HFFc6 (cell line): ENCODE results near the gene MDFIC2. TPM values are rescaled to one million over a fixed set of nuclear protein-coding genes. Genes with fewer than 3 reads are reported as not detected.

Source experiments
- DNase-seq: peaks from one replicate; pipeline ENCODE4 v3.0.0-alpha.2; 2018
- H3K27ac Mint-ChIP-seq: 2 replicates; pipeline ENCODE4 v1.8.0; 2020; ENCODE audit warnings: mild to moderate bottlenecking, mixed read lengths
- H3K27me3 Mint-ChIP-seq: 2 replicates; pipeline ENCODE4 v1.8.0; 2021; ENCODE audit warnings: mild to moderate bottlenecking, moderate library complexity, mixed read lengths; ENCODE audit not compliant: insufficient read depth
- H3K36me3 Mint-ChIP-seq: 2 replicates; pipeline ENCODE4 v1.8.0; 2021; ENCODE audit warnings: low read depth, mixed read lengths
- H3K4me1 Mint-ChIP-seq: 2 replicates; pipeline ENCODE4 v1.8.0; 2020; ENCODE audit warnings: low read depth, mixed read lengths
- H3K4me3 Mint-ChIP-seq: 2 replicates; pipeline ENCODE4 v1.8.0; 2020; ENCODE audit warnings: mild to moderate bottlenecking, moderate library complexity, mixed read lengths
- H3K9me3 Mint-ChIP-seq: 2 replicates; pipeline ENCODE4 v1.8.0; 2020; ENCODE audit warnings: mild to moderate bottlenecking, mixed read lengths
- total RNA-seq, 6 experiments: library from RNA; stranded (reverse); fragmentation: NEBNext Ultra II Directional; extraction: Animal tissue kit (Norgen Biotek cat#: 25700); gene quantifications; 2 replicates in 1 of 6; 3 replicates in 5 of 6; pipeline ENCODE4 v1.2.3, GENCODE V29; 2021
- TF ChIP-seq, protein P1 (sequence below): fragments of 200-600 bp; sonication (generic); IDR thresholded peaks from 2 replicates; pipeline ENCODE4 v1.5.0; 2021; ENCODE audit warnings: antibody characterized with exemption, mild to moderate bottlenecking

MDFIC2 gene
- total RNA-seq, 6 experiments from 2014 or later, result not detected

DNA sequence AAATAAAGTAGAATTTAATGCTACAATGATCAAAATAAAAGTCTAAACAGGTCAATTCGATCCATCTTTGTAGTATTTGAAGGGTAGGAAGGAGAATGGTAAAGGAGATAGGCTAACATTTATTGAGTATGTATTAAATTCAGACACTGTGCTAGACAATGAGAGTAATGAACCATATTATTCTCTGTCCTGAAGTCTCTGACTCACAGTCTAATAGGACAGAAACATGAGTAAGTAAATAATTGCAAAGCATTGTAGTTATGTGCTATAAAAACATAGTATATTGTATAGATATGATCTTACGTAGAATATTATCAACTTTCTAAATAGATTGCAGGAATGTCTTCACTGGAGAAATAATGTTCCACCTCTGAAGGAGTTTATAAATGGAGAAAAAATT, 64.5 kb downstream of the MDFIC2 start:
- Mint-ChIP-seq H3K27me3 (no peaks in the 10 kb centered on the region), H3K4me1 (no peaks in the 10 kb centered on the region), H3K36me3 (no peaks in the 10 kb centered on the region), H3K27ac (no peak overlapping the region), H3K9me3 (peaks cover 13% of the 10 kb centered on the region), H3K4me3 (no peak overlapping the region)
- TF ChIP-seq, protein P1, sequence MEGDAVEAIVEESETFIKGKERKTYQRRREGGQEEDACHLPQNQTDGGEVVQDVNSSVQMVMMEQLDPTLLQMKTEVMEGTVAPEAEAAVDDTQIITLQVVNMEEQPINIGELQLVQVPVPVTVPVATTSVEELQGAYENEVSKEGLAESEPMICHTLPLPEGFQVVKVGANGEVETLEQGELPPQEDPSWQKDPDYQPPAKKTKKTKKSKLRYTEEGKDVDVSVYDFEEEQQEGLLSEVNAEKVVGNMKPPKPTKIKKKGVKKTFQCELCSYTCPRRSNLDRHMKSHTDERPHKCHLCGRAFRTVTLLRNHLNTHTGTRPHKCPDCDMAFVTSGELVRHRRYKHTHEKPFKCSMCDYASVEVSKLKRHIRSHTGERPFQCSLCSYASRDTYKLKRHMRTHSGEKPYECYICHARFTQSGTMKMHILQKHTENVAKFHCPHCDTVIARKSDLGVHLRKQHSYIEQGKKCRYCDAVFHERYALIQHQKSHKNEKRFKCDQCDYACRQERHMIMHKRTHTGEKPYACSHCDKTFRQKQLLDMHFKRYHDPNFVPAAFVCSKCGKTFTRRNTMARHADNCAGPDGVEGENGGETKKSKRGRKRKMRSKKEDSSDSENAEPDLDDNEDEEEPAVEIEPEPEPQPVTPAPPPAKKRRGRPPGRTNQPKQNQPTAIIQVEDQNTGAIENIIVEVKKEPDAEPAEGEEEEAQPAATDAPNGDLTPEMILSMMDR, result no peak
- DNase-seq, result no peak

DNA sequence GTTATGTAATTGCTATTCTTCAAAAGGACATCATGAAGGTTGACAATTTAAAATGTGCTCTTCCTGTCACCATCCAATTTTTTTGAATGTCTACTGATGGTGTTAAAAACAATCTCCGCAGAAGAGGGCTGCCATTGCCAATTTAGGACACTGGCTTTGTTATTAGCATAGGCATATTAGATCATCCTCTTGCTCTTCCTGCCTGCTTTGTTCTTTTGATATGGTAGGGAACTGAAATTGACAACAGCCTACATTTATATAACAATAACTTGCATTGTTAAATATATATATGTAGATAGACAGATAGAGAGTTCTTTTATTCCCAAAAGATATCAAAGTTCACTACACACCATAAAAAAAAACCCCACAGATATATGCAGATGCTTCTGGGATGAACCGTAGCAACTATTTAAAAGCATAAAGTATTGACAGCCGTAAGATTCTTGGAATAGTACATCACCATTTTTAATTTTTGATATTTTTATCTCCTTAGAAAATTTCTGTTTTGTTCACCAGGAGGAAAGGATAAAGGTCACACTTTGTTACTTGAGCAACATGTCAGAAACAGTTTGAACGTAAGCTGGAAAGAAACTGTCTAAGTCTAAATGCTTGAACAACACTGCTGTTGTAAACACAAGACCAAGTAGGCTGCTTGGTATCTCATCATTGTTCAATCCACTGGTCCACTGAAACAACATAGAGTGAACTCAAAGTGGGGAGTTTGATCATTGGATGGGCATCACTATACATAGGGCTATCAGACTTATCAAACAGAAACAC, 66.5 kb downstream of the MDFIC2 start:
- H3K27ac Mint-ChIP-seq, result no peak overlapping the region
- H3K36me3 Mint-ChIP-seq, result no peaks in the 10 kb centered on the region
- TF ChIP-seq, protein P1, result no peak
- H3K4me3 Mint-ChIP-seq, result no peak overlapping the region
- no peak for DNase-seq
- H3K27me3 Mint-ChIP-seq, result no peaks in the 10 kb centered on the region
- peaks cover 6% of the 10 kb centered on the region for H3K9me3 Mint-ChIP-seq
- no peaks in the 10 kb centered on the region for H3K4me1 Mint-ChIP-seq

DNA sequence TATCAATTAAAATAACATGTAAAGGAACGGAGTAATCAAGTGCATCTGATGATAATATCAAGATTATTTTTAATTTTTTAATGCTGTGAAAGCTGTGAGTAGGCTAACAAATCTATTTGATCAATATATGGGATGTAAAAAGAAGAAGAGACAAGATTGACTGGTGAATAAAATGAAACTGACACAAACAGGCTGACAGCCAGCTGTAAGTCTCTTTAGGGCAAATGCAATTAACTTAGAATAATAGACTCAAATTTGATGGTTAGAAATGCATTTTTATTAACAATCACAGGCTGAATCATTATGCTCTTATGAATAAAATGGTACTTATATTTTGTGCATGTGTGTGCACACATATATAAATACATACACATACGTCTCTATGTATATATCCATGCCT, 68.0 kb downstream of the MDFIC2 start:
- H3K27ac Mint-ChIP-seq, result no peak overlapping the region

DNA sequence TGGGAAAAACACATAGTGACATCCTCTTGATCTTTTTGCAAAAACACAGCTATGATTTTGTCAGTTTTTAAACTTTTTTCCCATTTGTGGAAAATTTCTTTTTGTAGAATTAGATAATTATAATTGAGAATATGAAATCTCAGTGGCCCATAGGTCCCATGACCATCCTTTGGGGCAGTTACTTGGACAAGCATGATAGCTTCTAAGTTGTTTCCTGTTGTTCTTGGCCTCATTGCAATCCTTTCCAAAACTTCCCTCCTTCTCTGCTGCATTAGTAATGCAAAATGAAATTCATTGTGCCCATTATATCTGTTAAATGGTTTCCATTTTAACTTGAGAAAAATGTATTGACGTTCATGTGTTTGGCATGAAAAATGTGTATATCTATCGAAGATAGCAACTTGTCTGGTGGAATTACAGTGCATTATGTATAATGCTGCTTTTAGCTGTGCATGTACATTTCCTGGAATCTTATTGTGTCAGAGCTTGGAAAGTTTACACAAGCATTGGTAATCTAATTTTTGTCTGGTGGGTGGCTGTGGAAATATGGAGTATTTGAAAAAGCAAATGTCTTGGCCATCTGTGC, 70.0 kb downstream of the MDFIC2 start:
- Mint-ChIP-seq H3K4me3 (no peak overlapping the region), H3K27ac (no peak overlapping the region), H3K27me3 (no peaks in the 10 kb centered on the region), H3K4me1 (no peaks in the 10 kb centered on the region), H3K36me3 (no peaks in the 10 kb centered on the region), H3K9me3 (peaks cover 10% of the 10 kb centered on the region)
- TF ChIP-seq, protein P1, result no peak
- DNase-seq, result no peak

More for the DNA sequence above, 68.0 kb downstream of the MDFIC2 start:
- H3K36me3 Mint-ChIP-seq, result no peaks in the 10 kb centered on the region
- H3K4me3 Mint-ChIP-seq, result no peak overlapping the region
- TF ChIP-seq, protein P1, result no peak
- no peak for DNase-seq
- peaks cover 6% of the 10 kb centered on the region for H3K9me3 Mint-ChIP-seq
- no peaks in the 10 kb centered on the region for H3K27me3 Mint-ChIP-seq
- H3K4me1 Mint-ChIP-seq, result no peaks in the 10 kb centered on the region

DNA sequence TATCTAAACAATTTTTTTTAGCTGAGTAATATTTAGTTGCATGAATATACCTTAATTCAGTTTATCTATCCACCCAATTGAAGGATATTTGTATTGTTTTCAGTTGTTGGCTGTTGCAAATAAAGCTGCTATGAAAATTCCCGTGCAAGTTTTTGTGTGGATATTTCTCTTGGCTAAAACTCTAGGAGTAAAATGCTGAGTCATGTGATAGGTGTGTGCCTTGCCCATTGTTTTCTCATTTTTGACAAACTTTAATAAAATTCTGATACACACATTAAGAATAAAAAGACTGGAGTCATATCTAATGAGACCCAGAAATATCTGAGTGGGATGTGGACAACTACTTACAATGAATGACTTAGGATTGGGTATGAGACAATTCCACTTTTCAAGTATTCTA, 78.6 kb downstream of the MDFIC2 start:
- no peak overlapping the region for H3K4me3 Mint-ChIP-seq
- H3K9me3 Mint-ChIP-seq, result peaks cover 31% of the 10 kb centered on the region
- no peak for DNase-seq
- H3K27me3 Mint-ChIP-seq, result no peaks in the 10 kb centered on the region
- H3K4me1 Mint-ChIP-seq, result no peaks in the 10 kb centered on the region
- no peak overlapping the region for H3K27ac Mint-ChIP-seq
- TF ChIP-seq, protein P1, result no peak
- H3K36me3 Mint-ChIP-seq, result peaks cover 5% of the 10 kb centered on the region; the same call in 1 of the 2 replicates
